SK-N-SH treated with all-trans-retinoic acid at 6 μM for 48 hours (cell line): Measurements from ENCODE around the gene PIGP.

Source experiments
- PPARA ChIP-seq: fragments of 250-450 bp; sonication (Bioruptor Pico); IDR thresholded peaks from 2 replicates; pipeline ENCODE4 v1.5.0; 2020; ENCODE audit warnings: mild to moderate bottlenecking, borderline replicate concordance
- RARB ChIP-seq: fragments of 250-450 bp; sonication (Bioruptor Pico); IDR thresholded peaks from 2 replicates; pipeline ENCODE4 v1.8.0; 2021; ENCODE audit warnings: mild to moderate bottlenecking, moderate library complexity
- TCF4 ChIP-seq: fragments of 250-450 bp; sonication (Bioruptor Pico); IDR thresholded peaks from 2 replicates; pipeline ENCODE4 v1.8.0; 2021; ENCODE audit warnings: mild to moderate bottlenecking, moderate library complexity, borderline replicate concordance
- ZFP3 ChIP-seq: fragments of 250-450 bp; sonication (Bioruptor Pico); IDR thresholded peaks from 2 replicates; pipeline ENCODE4 v1.5.0; 2020; ENCODE audit warnings: mild to moderate bottlenecking, moderate library complexity
- ZFP30 ChIP-seq: fragments of 450-650 bp; formaldehyde crosslinking; IDR thresholded peaks from 2 replicates; pipeline ENCODE4 v1.5.0; 2022; ENCODE audit warnings: mild to moderate bottlenecking, moderate library complexity
- TF ChIP-seq, protein P1 (sequence below): fragments of 250-450 bp; sonication (Bioruptor Pico); IDR thresholded peaks from 2 replicates; pipeline ENCODE4 v1.8.0; 2020; ENCODE audit warnings: mild to moderate bottlenecking, moderate library complexity, borderline replicate concordance
- TF ChIP-seq, protein P2 (sequence below): fragments of 250-450 bp; sonication (Bioruptor Pico); IDR thresholded peaks from 2 replicates; pipeline ENCODE4 v1.5.0; 2020; ENCODE audit warnings: mild to moderate bottlenecking, moderate library complexity

- TF ChIP-seq, protein P1, sequence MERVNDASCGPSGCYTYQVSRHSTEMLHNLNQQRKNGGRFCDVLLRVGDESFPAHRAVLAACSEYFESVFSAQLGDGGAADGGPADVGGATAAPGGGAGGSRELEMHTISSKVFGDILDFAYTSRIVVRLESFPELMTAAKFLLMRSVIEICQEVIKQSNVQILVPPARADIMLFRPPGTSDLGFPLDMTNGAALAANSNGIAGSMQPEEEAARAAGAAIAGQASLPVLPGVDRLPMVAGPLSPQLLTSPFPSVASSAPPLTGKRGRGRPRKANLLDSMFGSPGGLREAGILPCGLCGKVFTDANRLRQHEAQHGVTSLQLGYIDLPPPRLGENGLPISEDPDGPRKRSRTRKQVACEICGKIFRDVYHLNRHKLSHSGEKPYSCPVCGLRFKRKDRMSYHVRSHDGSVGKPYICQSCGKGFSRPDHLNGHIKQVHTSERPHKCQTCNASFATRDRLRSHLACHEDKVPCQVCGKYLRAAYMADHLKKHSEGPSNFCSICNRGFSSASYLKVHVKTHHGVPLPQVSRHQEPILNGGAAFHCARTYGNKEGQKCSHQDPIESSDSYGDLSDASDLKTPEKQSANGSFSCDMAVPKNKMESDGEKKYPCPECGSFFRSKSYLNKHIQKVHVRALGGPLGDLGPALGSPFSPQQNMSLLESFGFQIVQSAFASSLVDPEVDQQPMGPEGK (CRISPR knock-in tag), result no peak
- no peak for TF ChIP-seq RARB (CRISPR knock-in tag)
- TF ChIP-seq PPARA, result no peak
- TF ChIP-seq, protein P2, sequence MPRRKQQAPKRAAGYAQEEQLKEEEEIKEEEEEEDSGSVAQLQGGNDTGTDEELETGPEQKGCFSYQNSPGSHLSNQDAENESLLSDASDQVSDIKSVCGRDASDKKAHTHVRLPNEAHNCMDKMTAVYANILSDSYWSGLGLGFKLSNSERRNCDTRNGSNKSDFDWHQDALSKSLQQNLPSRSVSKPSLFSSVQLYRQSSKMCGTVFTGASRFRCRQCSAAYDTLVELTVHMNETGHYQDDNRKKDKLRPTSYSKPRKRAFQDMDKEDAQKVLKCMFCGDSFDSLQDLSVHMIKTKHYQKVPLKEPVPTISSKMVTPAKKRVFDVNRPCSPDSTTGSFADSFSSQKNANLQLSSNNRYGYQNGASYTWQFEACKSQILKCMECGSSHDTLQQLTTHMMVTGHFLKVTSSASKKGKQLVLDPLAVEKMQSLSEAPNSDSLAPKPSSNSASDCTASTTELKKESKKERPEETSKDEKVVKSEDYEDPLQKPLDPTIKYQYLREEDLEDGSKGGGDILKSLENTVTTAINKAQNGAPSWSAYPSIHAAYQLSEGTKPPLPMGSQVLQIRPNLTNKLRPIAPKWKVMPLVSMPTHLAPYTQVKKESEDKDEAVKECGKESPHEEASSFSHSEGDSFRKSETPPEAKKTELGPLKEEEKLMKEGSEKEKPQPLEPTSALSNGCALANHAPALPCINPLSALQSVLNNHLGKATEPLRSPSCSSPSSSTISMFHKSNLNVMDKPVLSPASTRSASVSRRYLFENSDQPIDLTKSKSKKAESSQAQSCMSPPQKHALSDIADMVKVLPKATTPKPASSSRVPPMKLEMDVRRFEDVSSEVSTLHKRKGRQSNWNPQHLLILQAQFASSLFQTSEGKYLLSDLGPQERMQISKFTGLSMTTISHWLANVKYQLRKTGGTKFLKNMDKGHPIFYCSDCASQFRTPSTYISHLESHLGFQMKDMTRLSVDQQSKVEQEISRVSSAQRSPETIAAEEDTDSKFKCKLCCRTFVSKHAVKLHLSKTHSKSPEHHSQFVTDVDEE, result no peak
- no peak for TF ChIP-seq TCF4 (CRISPR knock-in tag)
- TF ChIP-seq ZFP30, result no peak
- no peak for TF ChIP-seq ZFP3 (CRISPR knock-in tag)
Measured at GRCh38 chr21:37118187-37118826, 45.4 kb upstream of the PIGP start.
